Measurements from ENCODE around the gene TNNT3.

The TNNT3 gene

GRCh38 chr11:1932105-1932480, 12.6 kb downstream of the TNNT3 start:
- Histone ChIP-seq H3K36me3 (ENCODE audit: insufficient read depth, insufficient read length, low read length) (no peaks in the 10 kb centered on the region), H3K4me1 (ENCODE audit: insufficient read depth, insufficient read length) (peaks cover 23% of the 10 kb centered on the region), H3K9ac (ENCODE audit: insufficient read length, low read depth) (no peak overlapping the region), H3K4me3 (ENCODE audit: insufficient read length, low read depth) (no peak overlapping the region), H3K27me3 (ENCODE audit: insufficient read depth, insufficient read length) (peaks cover 4% of the 10 kb centered on the region), H3K9me3 (ENCODE audit: insufficient read depth, low read length) (no peaks in the 10 kb centered on the region)
- no peak for DNase-seq (ENCODE audit: low read depth, low spot score)
- no peak for TF ChIP-seq YY1 (IDR thresholded peaks at IDR 0.05; ENCODE audit: insufficient read depth, insufficient read length)
- TF ChIP-seq SUZ12 (IDR thresholded peaks at IDR 0.05; ENCODE audit: extremely low read depth, insufficient read depth, insufficient read length) = no peak
- no peak for TF ChIP-seq ZNF274 (IDR thresholded peaks at IDR 0.05; ENCODE audit: low read depth, low read length)

- H3K9ac ChIP-seq (ENCODE audit: insufficient read length, low read depth) = no peak overlapping the region
- H3K4me3 ChIP-seq (ENCODE audit: insufficient read length, low read depth) = no peak overlapping the region
- H3K36me3 ChIP-seq (ENCODE audit: insufficient read depth, insufficient read length, low read length) = no peaks in the 10 kb centered on the region
- H3K4me1 ChIP-seq (ENCODE audit: insufficient read depth, insufficient read length) = peaks cover 17% of the 10 kb centered on the region
- no peaks in the 10 kb centered on the region for H3K9me3 ChIP-seq (ENCODE audit: insufficient read depth, low read length)
- TF ChIP-seq YY1 (IDR thresholded peaks at IDR 0.05; ENCODE audit: insufficient read depth, insufficient read length) (no peak), SUZ12 (IDR thresholded peaks at IDR 0.05; ENCODE audit: extremely low read depth, insufficient read depth, insufficient read length) (no peak), ZNF274 (IDR thresholded peaks at IDR 0.05; ENCODE audit: low read depth, low read length) (no peak)
- peaks cover 4% of the 10 kb centered on the region for H3K27me3 ChIP-seq (ENCODE audit: insufficient read depth, insufficient read length)
- DNase-seq (ENCODE audit: low read depth, low spot score) = no peak
These were observed 13.2 kb downstream of the TNNT3 start for GRCh38 chr11:1932681-1933080.

GRCh38 chr11:1933416-1934334, 14.2 kb downstream of the TNNT3 start:
- H3K36me3 ChIP-seq (ENCODE audit: insufficient read depth, insufficient read length, low read length) = no peaks in the 10 kb centered on the region
- TF ChIP-seq SUZ12 (IDR thresholded peaks at IDR 0.05; ENCODE audit: extremely low read depth, insufficient read depth, insufficient read length) = no peak
- TF ChIP-seq ZNF274 (IDR thresholded peaks at IDR 0.05; ENCODE audit: low read depth, low read length) = no peak
- no peak for TF ChIP-seq YY1 (IDR thresholded peaks at IDR 0.05; ENCODE audit: insufficient read depth, insufficient read length)
- H3K27me3 ChIP-seq (ENCODE audit: insufficient read depth, insufficient read length) = peaks cover 4% of the 10 kb centered on the region
- peaks cover 12% of the 10 kb centered on the region for H3K4me1 ChIP-seq (ENCODE audit: insufficient read depth, insufficient read length)
- H3K4me3 ChIP-seq (ENCODE audit: insufficient read length, low read depth) = no peak overlapping the region
- DNase-seq (ENCODE audit: low read depth, low spot score) = no peak
- no peak overlapping the region for H3K9ac ChIP-seq (ENCODE audit: insufficient read length, low read depth)
- H3K9me3 ChIP-seq (ENCODE audit: insufficient read depth, low read length) = no peaks in the 10 kb centered on the region

GRCh38 chr11:1934335-1935155, 15.0 kb downstream of the TNNT3 start:
- H3K27me3 ChIP-seq (ENCODE audit: insufficient read depth, insufficient read length) = peaks cover 4% of the 10 kb centered on the region
- no peak for DNase-seq (ENCODE audit: low read depth, low spot score)
- TF ChIP-seq YY1 (IDR thresholded peaks at IDR 0.05; ENCODE audit: insufficient read depth, insufficient read length) = no peak
- TF ChIP-seq ZNF274 (IDR thresholded peaks at IDR 0.05; ENCODE audit: low read depth, low read length) = no peak
- no peak for TF ChIP-seq SUZ12 (IDR thresholded peaks at IDR 0.05; ENCODE audit: extremely low read depth, insufficient read depth, insufficient read length)

GRCh38 chr11:1935156-1936071, 15.9 kb downstream of the TNNT3 start:
- Histone ChIP-seq H3K4me1 (ENCODE audit: insufficient read depth, insufficient read length) (peaks cover 12% of the 10 kb centered on the region), H3K9ac (ENCODE audit: insufficient read length, low read depth) (no peak overlapping the region), H3K27me3 (ENCODE audit: insufficient read depth, insufficient read length) (peaks cover 4% of the 10 kb centered on the region), H3K4me3 (ENCODE audit: insufficient read length, low read depth) (no peak overlapping the region), H3K9me3 (ENCODE audit: insufficient read depth, low read length) (no peaks in the 10 kb centered on the region), H3K36me3 (ENCODE audit: insufficient read depth, insufficient read length, low read length) (no peaks in the 10 kb centered on the region)
- no peak for DNase-seq (ENCODE audit: low read depth, low spot score)
- TF ChIP-seq YY1 (IDR thresholded peaks at IDR 0.05; ENCODE audit: insufficient read depth, insufficient read length) = no peak
- TF ChIP-seq SUZ12 (IDR thresholded peaks at IDR 0.05; ENCODE audit: extremely low read depth, insufficient read depth, insufficient read length) = no peak
- TF ChIP-seq ZNF274 (IDR thresholded peaks at IDR 0.05; ENCODE audit: low read depth, low read length) = no peak

More at GRCh38 chr11:1934335-1935155, 15.0 kb downstream of the TNNT3 start:
- Histone ChIP-seq H3K36me3 (ENCODE audit: insufficient read depth, insufficient read length, low read length) (no peaks in the 10 kb centered on the region), H3K9ac (ENCODE audit: insufficient read length, low read depth) (no peak overlapping the region), H3K4me1 (ENCODE audit: insufficient read depth, insufficient read length) (peaks cover 12% of the 10 kb centered on the region), H3K4me3 (ENCODE audit: insufficient read length, low read depth) (no peak overlapping the region), H3K9me3 (ENCODE audit: insufficient read depth, low read length) (no peaks in the 10 kb centered on the region)

GRCh38 chr11:1936072-1936780, 16.7 kb downstream of the TNNT3 start:
- H3K27me3 ChIP-seq (ENCODE audit: insufficient read depth, insufficient read length) = peaks cover 4% of the 10 kb centered on the region
- H3K9me3 ChIP-seq (ENCODE audit: insufficient read depth, low read length) = no peaks in the 10 kb centered on the region
- DNase-seq (ENCODE audit: low read depth, low spot score) = no peak
- TF ChIP-seq YY1 (IDR thresholded peaks at IDR 0.05; ENCODE audit: insufficient read depth, insufficient read length) = no peak
- no peak for TF ChIP-seq ZNF274 (IDR thresholded peaks at IDR 0.05; ENCODE audit: low read depth, low read length)
- TF ChIP-seq SUZ12 (IDR thresholded peaks at IDR 0.05; ENCODE audit: extremely low read depth, insufficient read depth, insufficient read length) = no peak
- no peak overlapping the region for H3K9ac ChIP-seq (ENCODE audit: insufficient read length, low read depth)
- peaks cover 12% of the 10 kb centered on the region for H3K4me1 ChIP-seq (ENCODE audit: insufficient read depth, insufficient read length)
- no peaks in the 10 kb centered on the region for H3K36me3 ChIP-seq (ENCODE audit: insufficient read depth, insufficient read length, low read length)
- H3K4me3 ChIP-seq (ENCODE audit: insufficient read length, low read depth) = no peak overlapping the region
